ENCODE results near the gene TMEM109.

The TMEM109 gene

GRCh38 chr11:60921259-60921658 lies 7.3 kb downstream of the TMEM109 start:
- H3K4me1 ChIP-seq (ENCODE audit: low read length) = peaks cover 62% of the 10 kb centered on the region
- TF ChIP-seq EZH2phosphoT487 (IDR thresholded peaks at IDR 0.05; ENCODE audit: low read depth) (no peak), CTCF (IDR thresholded peaks at IDR 0.05; ENCODE audit: low read depth, low read length) (no peak)

GRCh38 chr11:60921777-60922335 lies 7.9 kb downstream of the TMEM109 start:
- no peak for TF ChIP-seq CTCF (IDR thresholded peaks at IDR 0.05; ENCODE audit: low read depth, low read length)
- no peak for TF ChIP-seq EZH2phosphoT487 (IDR thresholded peaks at IDR 0.05; ENCODE audit: low read depth)
- peaks cover 31% of the 10 kb centered on the region for H3K79me2 ChIP-seq (ENCODE audit: low read length)
- no peak overlapping the region for H3K4me2 ChIP-seq (ENCODE audit: low read length)
- H4K20me1 ChIP-seq (ENCODE audit: insufficient read depth, low read length) = peaks cover 32% of the 10 kb centered on the region
- H3K27me3 ChIP-seq (ENCODE audit: low read depth, low read length) = no peaks in the 10 kb centered on the region
- peaks cover 54% of the 10 kb centered on the region for H3K36me3 ChIP-seq (replicated peaks; ENCODE audit: low read depth, low read length)
- no peaks in the 10 kb centered on the region for H3K9me3 ChIP-seq (ENCODE audit: insufficient read depth, low read length)
- H3K4me3 ChIP-seq (ENCODE audit: low read length) = no peak overlapping the region
- H3K27ac ChIP-seq (ENCODE audit: low read length) = no peak overlapping the region
- H3K9ac ChIP-seq (ENCODE audit: low read length) = no peak overlapping the region
- H3K4me1 ChIP-seq (ENCODE audit: low read length) = peaks cover 57% of the 10 kb centered on the region
- H2AFZ ChIP-seq (ENCODE audit: low read depth, low read length) = no peak overlapping the region

More at GRCh38 chr11:60921259-60921658, 7.3 kb downstream of the TMEM109 start:
- Histone ChIP-seq H3K4me3 (ENCODE audit: low read length) (no peak overlapping the region), H3K9ac (ENCODE audit: low read length) (no peak overlapping the region), H3K9me3 (ENCODE audit: insufficient read depth, low read length) (no peaks in the 10 kb centered on the region), H2AFZ (ENCODE audit: low read depth, low read length) (no peak overlapping the region), H4K20me1 (ENCODE audit: insufficient read depth, low read length) (peaks cover 38% of the 10 kb centered on the region), H3K4me2 (ENCODE audit: low read length) (no peak overlapping the region), H3K79me2 (ENCODE audit: low read length) (peaks cover 37% of the 10 kb centered on the region), H3K27ac (ENCODE audit: low read length) (no peak overlapping the region), H3K27me3 (ENCODE audit: low read depth, low read length) (no peaks in the 10 kb centered on the region), H3K36me3 (replicated peaks; ENCODE audit: low read depth, low read length) (peaks cover 60% of the 10 kb centered on the region)

GRCh38 chr11:60922906-60923305 lies 8.9 kb downstream of the TMEM109 start:
- no peak overlapping the region for H3K27ac ChIP-seq (ENCODE audit: low read length)

GRCh38 chr11:60923326-60923725 lies 9.4 kb downstream of the TMEM109 start:
- H3K4me2 ChIP-seq (ENCODE audit: low read length) = peak overlapping the region; percentile 95
- H3K9me3 ChIP-seq (ENCODE audit: insufficient read depth, low read length) = no peaks in the 10 kb centered on the region
- peaks cover 44% of the 10 kb centered on the region for H3K4me1 ChIP-seq (ENCODE audit: low read length)
- no peak overlapping the region for H2AFZ ChIP-seq (ENCODE audit: low read depth, low read length)
- peaks cover 42% of the 10 kb centered on the region for H3K36me3 ChIP-seq (replicated peaks; ENCODE audit: low read depth, low read length)
- H4K20me1 ChIP-seq (ENCODE audit: insufficient read depth, low read length) = peaks cover 18% of the 10 kb centered on the region
- H3K4me3 ChIP-seq (ENCODE audit: low read length) = peak overlapping the region; percentile 81
- H3K9ac ChIP-seq (ENCODE audit: low read length) = no peak overlapping the region
- H3K27ac ChIP-seq (ENCODE audit: low read length) = no peak overlapping the region
- TF ChIP-seq EZH2phosphoT487 (IDR thresholded peaks at IDR 0.05; ENCODE audit: low read depth) (no peak), CTCF (IDR thresholded peaks at IDR 0.05; ENCODE audit: low read depth, low read length) (peak; percentile 16; the same call in 1 of the 2 replicates)
- no peaks in the 10 kb centered on the region for H3K27me3 ChIP-seq (ENCODE audit: low read depth, low read length)
- peaks cover 17% of the 10 kb centered on the region for H3K79me2 ChIP-seq (ENCODE audit: low read length)

More at GRCh38 chr11:60922906-60923305, 8.9 kb downstream of the TMEM109 start:
- no peaks in the 10 kb centered on the region for H3K9me3 ChIP-seq (ENCODE audit: insufficient read depth, low read length)
- H3K4me1 ChIP-seq (ENCODE audit: low read length) = peaks cover 48% of the 10 kb centered on the region
- no peak overlapping the region for H3K9ac ChIP-seq (ENCODE audit: low read length)
- peaks cover 22% of the 10 kb centered on the region for H4K20me1 ChIP-seq (ENCODE audit: insufficient read depth, low read length)
- H3K4me2 ChIP-seq (ENCODE audit: low read length) = no peak overlapping the region
- no peaks in the 10 kb centered on the region for H3K27me3 ChIP-seq (ENCODE audit: low read depth, low read length)
- TF ChIP-seq EZH2phosphoT487 (IDR thresholded peaks at IDR 0.05; ENCODE audit: low read depth) (no peak), CTCF (IDR thresholded peaks at IDR 0.05; ENCODE audit: low read depth, low read length) (no peak)
- H3K4me3 ChIP-seq (ENCODE audit: low read length) = no peak overlapping the region
- peaks cover 46% of the 10 kb centered on the region for H3K36me3 ChIP-seq (replicated peaks; ENCODE audit: low read depth, low read length)
- H2AFZ ChIP-seq (ENCODE audit: low read depth, low read length) = no peak overlapping the region
- H3K79me2 ChIP-seq (ENCODE audit: low read length) = peaks cover 21% of the 10 kb centered on the region

All from OCI-LY3 (cell line).